ENCODE results near the gene ZBP1.

The ZBP1 gene

GRCh38 chr20:57566803-57567459 is 53.3 kb downstream of the ZBP1 start:
- no peak for ATAC-seq
- no peak for TF ChIP-seq GLIS3 (CRISPR knock-in tag; IDR thresholded peaks at IDR 0.05)
- TF ChIP-seq ESRRG (CRISPR knock-in tag; IDR thresholded peaks at IDR 0.05): no peak
- no peak for TF ChIP-seq RARB (CRISPR knock-in tag; IDR thresholded peaks at IDR 0.05)
- no peak for TF ChIP-seq ZNF8 (CRISPR knock-in tag; IDR thresholded peaks at IDR 0.05)
- no peak for TF ChIP-seq OSR1 (CRISPR knock-in tag; IDR thresholded peaks at IDR 0.05)
- TF ChIP-seq ARNTL (CRISPR knock-in tag; IDR thresholded peaks at IDR 0.05; ENCODE audit: borderline replicate concordance, low read depth): no peak
- no peak for TF ChIP-seq CSRNP3 (CRISPR knock-in tag; IDR thresholded peaks at IDR 0.05)
- TF ChIP-seq TSHZ2 (CRISPR knock-in tag; IDR thresholded peaks at IDR 0.05): no peak
- no peak for TF ChIP-seq POU6F1 (CRISPR knock-in tag; IDR thresholded peaks at IDR 0.05; ENCODE audit: borderline replicate concordance, low read depth)
- TF ChIP-seq ZNF565 (CRISPR knock-in tag; conservative IDR thresholded peaks at IDR 0.05; ENCODE audit: low read depth): no peak
- no peak for TF ChIP-seq ZFP3 (CRISPR knock-in tag; IDR thresholded peaks at IDR 0.05)
- TF ChIP-seq TOX (CRISPR knock-in tag; IDR thresholded peaks at IDR 0.05; ENCODE audit: borderline replicate concordance): no peak
- no peak for TF ChIP-seq CREB5 (CRISPR knock-in tag; IDR thresholded peaks at IDR 0.05; ENCODE audit: low read depth)

GRCh38 chr20:57566399-57566798 is 53.8 kb downstream of the ZBP1 start:
- no peak for TF ChIP-seq ZNF70 (CRISPR knock-in tag; IDR thresholded peaks at IDR 0.05)
- TF ChIP-seq TSHZ2 (CRISPR knock-in tag; IDR thresholded peaks at IDR 0.05): no peak
- no peak for TF ChIP-seq CREB5 (CRISPR knock-in tag; IDR thresholded peaks at IDR 0.05; ENCODE audit: low read depth)
- no peak for TF ChIP-seq PPARA (CRISPR knock-in tag; IDR thresholded peaks at IDR 0.05; ENCODE audit: borderline replicate concordance)
- no peak for TF ChIP-seq ISL1 (CRISPR knock-in tag; IDR thresholded peaks at IDR 0.05)
- no peak for TF ChIP-seq PATZ1 (CRISPR knock-in tag; IDR thresholded peaks at IDR 0.05; ENCODE audit: borderline replicate concordance)
- no peak for TF ChIP-seq TOX (CRISPR knock-in tag; IDR thresholded peaks at IDR 0.05; ENCODE audit: borderline replicate concordance)
- TF ChIP-seq GLIS3 (CRISPR knock-in tag; IDR thresholded peaks at IDR 0.05): no peak
- no peak for TF ChIP-seq ARNTL (CRISPR knock-in tag; IDR thresholded peaks at IDR 0.05; ENCODE audit: borderline replicate concordance, low read depth)
- no peak for TF ChIP-seq ZC3H10 (CRISPR knock-in tag; IDR thresholded peaks at IDR 0.05)
- no peak for TF ChIP-seq CSDC2 (CRISPR knock-in tag; IDR thresholded peaks at IDR 0.05)
- no peak for TF ChIP-seq TCF4 (CRISPR knock-in tag; IDR thresholded peaks at IDR 0.05; ENCODE audit: borderline replicate concordance)
- TF ChIP-seq ESRRG (CRISPR knock-in tag; IDR thresholded peaks at IDR 0.05): no peak
- no peak for TF ChIP-seq POU6F1 (CRISPR knock-in tag; IDR thresholded peaks at IDR 0.05; ENCODE audit: borderline replicate concordance, low read depth)
- TF ChIP-seq ZFP30 (CRISPR knock-in tag; IDR thresholded peaks at IDR 0.05): no peak
- no peak for TF ChIP-seq ZNF8 (CRISPR knock-in tag; IDR thresholded peaks at IDR 0.05)
- TF ChIP-seq OSR1 (CRISPR knock-in tag; IDR thresholded peaks at IDR 0.05): no peak
- TF ChIP-seq ZFP3 (CRISPR knock-in tag; IDR thresholded peaks at IDR 0.05): no peak
- no peak for TF ChIP-seq SNAI2 (CRISPR knock-in tag; IDR thresholded peaks at IDR 0.05)
- ATAC-seq: no peak

Data from SK-N-SH treated with all-trans-retinoic acid at 6 μM for 48 hours (cell line).